ENCODE measurements around the gene TOR4A.

TOR4A gene

GRCh38 chr9:137277329-137278041 lies at the start of gene TOR4A:
Gene TOR4A, plus strand, starts transcription at chr9:137277726. Its CDS starts 964 bp downstream, at chr9:137278690.
- peak; percentile 68 for DNase-seq

GRCh38 chr9:137227853-137228505 lies 49.5 kb upstream of the TOR4A start:
- no peak for DNase-seq

GRCh38 chr9:137228506-137228967 lies 49.0 kb upstream of the TOR4A start:
- DNase-seq, result no peak

GRCh38 chr9:137228968-137229896 lies 48.3 kb upstream of the TOR4A start:
- no peak for DNase-seq

- no peak for DNase-seq
Measured at GRCh38 chr9:137229903-137230704, 47.4 kb upstream of the TOR4A start.

- no peak for DNase-seq
Measured at GRCh38 chr9:137230705-137231371, 46.7 kb upstream of the TOR4A start, which contains the start of gene SLC34A3. Gene SLC34A3, plus strand, starts transcription at chr9:137230901. Its CDS starts 802 bp downstream, at chr9:137231703.

- no peak for DNase-seq
Measured at GRCh38 chr9:137231372-137232039, 46.0 kb upstream of the TOR4A start.

GRCh38 chr9:137232101-137232500 lies 45.4 kb upstream of the TOR4A start:
- DNase-seq, result no peak

GRCh38 chr9:137232510-137232909 lies 45.0 kb upstream of the TOR4A start:
- DNase-seq, result no peak

- DNase-seq, result no peak
Measured at GRCh38 chr9:137233143-137233980, 44.2 kb upstream of the TOR4A start.

GRCh38 chr9:137234055-137234697 lies 43.4 kb upstream of the TOR4A start:
- no peak for DNase-seq

GRCh38 chr9:137234758-137235423 lies 42.6 kb upstream of the TOR4A start:
- DNase-seq, result no peak

GRCh38 chr9:137235424-137236237 lies 41.9 kb upstream of the TOR4A start:
- DNase-seq, result no peak

GRCh38 chr9:137236238-137236935 lies 41.1 kb upstream of the TOR4A start:
- DNase-seq, result peak; percentile 97

- no peak for DNase-seq
Measured at GRCh38 chr9:137236936-137237421, 40.5 kb upstream of the TOR4A start.

GRCh38 chr9:137237759-137238726 lies 39.5 kb upstream of the TOR4A start:
- DNase-seq, result no peak

Measured in stimulated activated CD8-positive, alpha-beta memory T cell treated with anti-CD3 and anti-CD28 coated beads, Interleukin-4, amount 100 ng/mL, for 48 hours (primary cell).